T-helper 2 cell treated with Interferon-gamma antibody and Interleukin-4, amounts not matched to agents 5 μg/mL and 100 μg/mL, for 36 hours (primary cell): ENCODE data around the gene ZEB1.

Source experiments
- DNase-seq: peaks from one replicate; pipeline ENCODE4 v3.0.0; 2021; ENCODE audit warnings: low spot score
- H3K27ac Mint-ChIP-seq: one replicate; pipeline ENCODE4 v1.8.0; 2021; ENCODE audit warnings: mild to moderate bottlenecking, mixed read lengths
- H3K27me3 Mint-ChIP-seq: one replicate; pipeline ENCODE4 v1.8.0; 2021; ENCODE audit warnings: low read depth, mixed read lengths
- H3K36me3 Mint-ChIP-seq: one replicate; pipeline ENCODE4 v1.8.0; 2021; ENCODE audit warnings: low read depth, mixed read lengths
- H3K4me1 Mint-ChIP-seq: one replicate; pipeline ENCODE4 v1.8.0; 2021; ENCODE audit warnings: low read depth, mixed read lengths
- H3K4me3 Mint-ChIP-seq: one replicate; pipeline ENCODE4 v1.8.0; 2022; ENCODE audit warnings: mild to moderate bottlenecking, moderate library complexity, mixed read lengths
- H3K9me3 Mint-ChIP-seq: one replicate; pipeline ENCODE4 v1.8.0; 2021; ENCODE audit warnings: mixed read lengths

ZEB1 gene

GRCh38 chr10:31303212-31303611 is 15.8 kb upstream of the ZEB1 start:
- Mint-ChIP-seq H3K27ac (no peak overlapping the region), H3K4me1 (peaks cover 11% of the 10 kb centered on the region), H3K4me3 (no peak overlapping the region), H3K27me3 (peaks cover 2% of the 10 kb centered on the region), H3K9me3 (peaks cover 6% of the 10 kb centered on the region), H3K36me3 (no peaks in the 10 kb centered on the region)
- DNase-seq: no peak

DNA sequence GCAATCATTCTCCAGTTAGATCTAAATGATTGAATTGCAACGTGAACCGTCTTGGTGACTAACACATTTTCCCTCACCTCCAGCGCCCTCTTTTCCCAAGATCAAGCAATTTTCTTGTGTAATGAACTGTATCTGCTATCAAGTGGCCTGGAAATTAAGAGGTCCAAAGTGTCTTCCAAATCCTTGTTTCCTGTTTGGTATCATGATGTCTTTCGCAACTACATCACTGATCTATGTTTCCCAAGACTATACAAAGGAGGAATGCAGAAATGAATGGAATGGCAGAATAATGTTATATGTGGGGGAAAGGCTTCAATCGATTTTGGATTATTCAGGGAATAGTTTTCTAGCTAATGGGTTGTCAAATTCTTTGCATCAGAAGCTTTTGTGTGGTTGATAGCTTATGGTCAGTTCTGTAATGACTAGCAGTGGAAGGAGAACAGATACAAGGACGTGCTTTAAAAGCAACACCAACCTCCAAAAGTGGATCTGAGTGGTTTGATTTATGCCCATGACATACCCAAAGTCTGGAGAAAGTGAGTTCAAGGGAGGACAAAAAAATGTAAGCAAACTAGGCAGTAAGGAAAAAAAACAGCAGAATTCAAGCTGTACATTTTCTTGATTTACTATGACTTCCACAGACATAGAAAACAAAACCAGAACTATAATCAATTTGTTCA is 14.6 kb upstream of the ZEB1 start:
- DNase-seq: no peak
- H3K4me3 Mint-ChIP-seq: no peak overlapping the region
- H3K27ac Mint-ChIP-seq: no peak overlapping the region
- H3K9me3 Mint-ChIP-seq: peaks cover 6% of the 10 kb centered on the region
- no peaks in the 10 kb centered on the region for H3K36me3 Mint-ChIP-seq
- H3K27me3 Mint-ChIP-seq: peaks cover 2% of the 10 kb centered on the region
- H3K4me1 Mint-ChIP-seq: peaks cover 9% of the 10 kb centered on the region

DNA sequence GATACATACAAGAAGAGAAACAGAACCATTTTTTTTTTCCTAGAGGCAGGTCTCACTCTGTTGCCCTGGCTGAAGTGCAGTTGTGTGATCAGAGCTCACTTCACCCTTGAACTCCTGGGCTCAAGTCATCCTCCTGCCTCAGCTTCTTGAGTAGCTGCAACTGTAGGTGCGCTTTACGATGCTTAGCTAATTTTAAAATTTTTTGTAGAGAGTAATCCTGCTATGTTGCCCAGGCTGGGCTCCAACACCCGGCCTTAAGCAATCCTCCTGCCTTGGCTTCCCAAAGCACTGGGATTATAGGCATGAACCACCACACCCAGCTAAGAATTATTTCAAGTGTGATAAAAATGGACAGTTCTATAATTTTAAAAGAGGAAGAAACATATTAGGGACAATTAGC is 5.6 kb upstream of the ZEB1 start:
- Mint-ChIP-seq H3K36me3 (no peaks in the 10 kb centered on the region), H3K9me3 (no peaks in the 10 kb centered on the region), H3K27me3 (no peaks in the 10 kb centered on the region), H3K27ac (no peak overlapping the region), H3K4me1 (peaks cover 25% of the 10 kb centered on the region), H3K4me3 (no peak overlapping the region)
- DNase-seq: no peak

DNA sequence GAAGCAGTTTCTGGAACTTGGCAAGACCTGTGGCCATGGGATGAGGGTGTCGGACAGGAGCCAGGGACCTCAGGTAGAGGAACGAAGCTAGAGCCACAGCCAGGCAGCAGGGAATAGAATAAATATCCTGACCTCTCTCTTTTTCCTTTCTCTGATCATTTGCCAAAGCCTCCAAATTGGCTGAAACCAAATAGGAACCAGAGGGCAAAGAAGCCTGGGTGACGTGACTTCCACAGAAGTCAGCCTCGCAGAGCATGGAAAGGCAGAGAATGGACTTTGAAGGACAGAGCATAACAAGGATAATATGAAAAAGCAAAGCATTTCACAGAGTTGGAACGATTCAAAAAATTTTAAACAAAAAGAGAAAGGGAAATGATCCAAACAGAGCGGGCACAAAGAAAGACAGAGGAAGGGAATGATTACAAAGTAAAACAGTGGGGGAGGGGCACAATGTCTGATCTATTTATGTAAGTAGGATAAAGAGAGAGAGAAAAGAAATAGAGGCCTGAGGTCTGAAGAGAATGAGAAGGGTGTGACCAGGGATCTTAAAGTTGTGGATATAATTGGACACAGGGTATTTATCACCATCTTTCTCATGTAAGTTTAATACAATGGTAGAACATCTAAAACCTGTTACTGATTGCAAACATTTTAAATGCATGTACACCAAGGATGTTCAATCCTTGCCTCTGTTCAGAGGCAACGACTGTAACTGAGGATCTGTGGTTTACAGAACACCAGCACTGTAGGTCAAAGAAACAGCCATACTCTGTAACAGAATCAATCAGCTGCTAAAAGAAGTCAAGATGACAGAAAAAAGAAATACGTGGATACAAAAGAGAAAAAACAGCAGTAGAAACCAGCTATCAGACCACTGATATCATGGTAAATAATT is 4.5 kb upstream of the ZEB1 start:
- Mint-ChIP-seq H3K4me1 (peaks cover 22% of the 10 kb centered on the region), H3K4me3 (no peak overlapping the region), H3K27me3 (no peaks in the 10 kb centered on the region), H3K9me3 (no peaks in the 10 kb centered on the region), H3K27ac (no peak overlapping the region), H3K36me3 (peaks cover 2% of the 10 kb centered on the region)
- DNase-seq: no peak

DNA sequence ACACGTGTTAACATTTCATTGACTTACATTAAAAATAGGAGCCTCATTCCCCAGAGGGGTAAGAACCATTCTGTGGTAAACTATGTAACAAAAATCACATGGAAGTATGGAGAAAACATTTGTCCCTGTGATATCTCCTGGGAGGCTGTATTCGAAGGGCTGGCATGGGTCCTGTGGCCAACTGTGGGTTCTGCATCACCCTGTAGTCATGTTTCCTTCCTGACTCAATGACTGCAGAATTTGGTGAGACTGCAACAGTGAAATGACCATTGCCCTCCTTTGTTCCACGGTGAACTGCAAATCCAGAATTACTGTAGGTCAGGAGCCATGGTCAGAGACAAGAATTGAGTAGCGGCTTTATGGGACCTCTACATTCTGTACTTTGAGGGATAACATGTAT is 3.6 kb upstream of the ZEB1 start:
- Mint-ChIP-seq H3K27me3 (no peaks in the 10 kb centered on the region), H3K4me1 (peaks cover 22% of the 10 kb centered on the region), H3K4me3 (no peak overlapping the region), H3K36me3 (peaks cover 2% of the 10 kb centered on the region), H3K27ac (no peak overlapping the region), H3K9me3 (no peaks in the 10 kb centered on the region)
- DNase-seq: no peak

DNA sequence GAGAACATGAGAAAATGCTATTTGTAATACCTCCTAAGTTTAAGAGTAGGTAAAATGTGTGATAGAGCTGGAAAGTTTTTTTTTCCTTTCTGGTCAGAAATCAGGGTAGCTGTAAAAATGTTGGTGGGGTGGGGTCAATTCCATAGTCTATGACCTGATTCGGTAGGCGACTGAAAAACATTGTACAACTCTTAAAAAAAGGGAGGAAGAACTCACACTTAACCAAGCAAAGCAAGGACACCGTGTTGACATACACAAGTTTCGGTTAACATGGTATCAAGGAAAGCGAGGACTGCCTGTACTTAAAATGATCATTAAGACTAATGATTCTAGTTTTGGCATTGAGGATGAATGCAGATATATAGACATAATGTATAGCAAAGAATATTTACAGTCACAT is 1.8 kb upstream of the ZEB1 start:
- DNase-seq: no peak
- no peaks in the 10 kb centered on the region for H3K9me3 Mint-ChIP-seq
- no peaks in the 10 kb centered on the region for H3K27me3 Mint-ChIP-seq
- peaks cover 26% of the 10 kb centered on the region for H3K4me1 Mint-ChIP-seq
- H3K27ac Mint-ChIP-seq: no peak overlapping the region
- peak overlapping the region; percentile 34 for H3K4me3 Mint-ChIP-seq
- H3K36me3 Mint-ChIP-seq: peaks cover 5% of the 10 kb centered on the region

DNA sequence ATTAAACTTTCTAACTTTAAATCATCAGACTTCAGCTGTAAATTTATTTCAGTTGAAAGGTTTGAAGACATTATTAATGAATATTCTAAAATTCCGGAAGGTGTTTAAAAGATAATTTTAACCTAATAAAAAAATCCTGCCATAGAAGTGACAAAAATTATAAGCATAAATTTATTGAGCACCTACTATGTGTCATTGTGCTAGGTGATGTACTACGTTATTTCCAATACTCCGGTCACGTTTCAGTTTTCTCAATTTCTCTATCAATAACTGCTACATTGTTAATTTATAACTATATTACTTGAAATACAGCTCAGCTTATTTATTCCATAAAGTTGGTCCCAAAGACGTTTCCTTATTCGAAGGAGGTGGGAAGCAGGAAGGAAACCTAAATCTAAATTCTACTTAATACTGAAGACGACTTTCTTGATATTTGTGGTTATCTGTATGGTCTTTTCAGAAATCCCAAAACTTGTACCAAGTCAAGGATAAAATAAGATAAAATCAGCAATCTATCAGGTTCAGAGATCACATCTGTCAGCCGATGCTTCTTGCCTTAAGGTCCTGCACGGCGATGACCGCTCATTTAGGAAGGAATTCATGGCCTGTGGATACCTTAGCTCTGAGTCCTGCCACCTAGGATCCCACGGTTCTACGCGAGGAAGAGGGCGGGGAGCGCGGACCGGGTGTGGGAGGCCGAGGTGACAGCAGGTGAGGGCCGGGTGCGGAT is 1.2 kb upstream of the ZEB1 start:
- Mint-ChIP-seq H3K9me3 (no peaks in the 10 kb centered on the region), H3K4me1 (peaks cover 29% of the 10 kb centered on the region), H3K27me3 (no peaks in the 10 kb centered on the region), H3K36me3 (peaks cover 5% of the 10 kb centered on the region), H3K27ac (peak overlapping the region; percentile 100), H3K4me3 (peak overlapping the region; percentile 99)
- no peak for DNase-seq

DNA sequence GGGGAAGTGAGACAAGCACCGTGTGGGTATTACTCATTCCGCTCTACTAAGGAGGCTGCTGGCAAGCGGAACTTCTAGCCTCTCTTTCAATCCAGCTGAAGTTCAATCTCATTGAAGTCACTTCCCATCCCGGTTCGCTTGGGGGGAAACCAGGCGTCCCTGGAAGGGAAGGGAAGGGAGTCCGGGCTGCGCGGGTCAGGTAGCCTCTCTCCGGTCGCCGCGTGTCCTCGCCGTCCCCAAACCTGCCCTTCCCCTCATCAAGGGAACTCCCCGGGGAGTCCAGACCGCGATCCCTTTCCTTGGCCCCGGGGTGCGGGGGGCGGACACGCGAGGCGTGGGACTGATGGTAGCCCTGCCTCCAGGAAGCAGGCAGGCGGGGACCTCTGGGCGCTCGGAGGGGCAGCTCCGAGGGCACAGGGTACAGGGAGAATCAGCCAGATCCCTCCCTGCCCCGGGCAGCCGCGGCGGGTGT is 598 bp upstream of the ZEB1 start:
- no peaks in the 10 kb centered on the region for H3K9me3 Mint-ChIP-seq
- peaks cover 30% of the 10 kb centered on the region for H3K4me1 Mint-ChIP-seq
- peak; percentile 78 for DNase-seq
- H3K27me3 Mint-ChIP-seq: no peaks in the 10 kb centered on the region
- H3K27ac Mint-ChIP-seq: peak overlapping the region; percentile 100
- peak overlapping the region; percentile 99 for H3K4me3 Mint-ChIP-seq
- peaks cover 5% of the 10 kb centered on the region for H3K36me3 Mint-ChIP-seq

DNA sequence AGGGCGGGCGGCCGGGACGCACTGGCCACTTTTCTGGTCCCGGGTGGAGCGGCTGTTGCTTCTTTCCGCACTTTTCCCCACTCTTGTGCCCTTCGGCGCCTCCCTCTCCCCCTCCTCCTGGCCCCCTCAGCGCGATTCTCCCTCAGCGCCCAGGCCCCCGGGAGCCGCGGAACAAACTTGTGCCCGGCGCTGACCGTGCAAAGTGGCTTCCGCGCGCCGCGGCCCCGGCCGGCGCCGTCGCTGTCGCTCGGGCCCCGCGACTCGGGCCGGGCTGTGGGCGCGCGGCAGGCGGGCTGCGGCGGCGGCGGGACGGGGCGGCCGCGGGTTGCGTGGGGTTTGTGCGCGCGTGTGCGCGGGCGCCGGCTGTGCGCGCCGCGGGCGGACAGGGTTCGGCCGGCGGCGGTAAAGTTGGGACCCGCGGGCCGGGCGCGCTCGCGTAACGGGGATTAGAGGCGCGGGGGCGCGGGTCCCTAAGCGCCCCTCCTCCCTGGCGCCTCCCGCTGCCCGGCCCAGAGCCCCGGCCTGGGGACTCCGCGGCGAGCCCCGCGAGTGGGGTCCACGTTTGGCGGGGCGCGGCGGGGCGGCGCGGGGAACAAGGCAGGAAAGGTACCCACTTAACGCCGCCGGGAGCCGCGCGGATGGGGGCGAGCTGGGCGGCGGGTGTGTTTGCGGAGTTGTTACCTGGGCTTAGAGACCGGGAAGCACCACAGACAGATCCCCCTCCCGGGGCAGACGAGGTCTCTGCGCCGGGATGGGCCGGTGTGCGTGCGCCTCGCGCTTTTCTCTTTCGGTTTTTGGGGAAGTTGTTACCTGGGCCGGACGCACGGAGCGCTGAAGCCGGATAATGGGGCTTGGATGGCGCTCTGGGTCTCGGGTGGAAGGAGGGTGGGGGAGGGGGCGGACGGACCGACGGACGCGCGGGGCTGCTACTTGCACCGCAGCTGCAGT is 860 bp downstream of the ZEB1 start:
- Mint-ChIP-seq H3K9me3 (no peaks in the 10 kb centered on the region), H3K27ac (peak overlapping the region; percentile 91), H3K36me3 (peaks cover 5% of the 10 kb centered on the region), H3K4me3 (peak overlapping the region; percentile 99), H3K27me3 (no peaks in the 10 kb centered on the region), H3K4me1 (peaks cover 33% of the 10 kb centered on the region)
- peak; percentile 43 for DNase-seq

DNA sequence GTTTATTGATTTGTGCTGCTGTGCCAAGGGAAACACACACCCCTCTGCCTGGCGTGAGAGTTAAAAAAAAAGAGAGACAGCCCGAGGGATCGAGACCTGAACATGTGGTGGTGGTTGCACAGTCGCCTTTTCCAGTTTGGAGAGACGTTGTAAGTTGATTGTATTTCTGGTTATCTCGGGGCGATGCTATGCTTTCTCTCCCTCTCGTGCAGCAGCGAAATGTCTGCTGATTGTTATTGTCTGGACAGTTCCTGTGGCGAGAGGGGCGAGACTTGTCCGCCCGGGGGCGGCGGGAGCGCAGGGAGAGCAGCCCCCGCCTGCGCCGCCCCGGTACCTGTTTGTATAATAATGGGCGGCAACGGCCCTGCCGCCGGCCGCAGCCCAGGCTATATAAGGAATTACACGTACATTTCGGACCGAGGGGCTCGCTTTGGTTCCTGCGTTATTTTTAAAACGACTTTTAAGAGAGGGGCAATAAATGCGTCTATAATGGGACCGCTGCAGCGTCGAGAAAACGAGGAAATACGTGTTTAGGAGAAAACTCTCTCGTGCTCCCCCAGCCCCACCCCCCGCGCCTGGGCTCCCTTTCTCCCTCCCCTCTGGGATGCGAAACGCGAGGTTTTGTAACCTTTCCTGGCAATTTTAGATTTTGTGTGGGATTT is 1.7 kb downstream of the ZEB1 start:
- H3K36me3 Mint-ChIP-seq: peaks cover 5% of the 10 kb centered on the region
- peak overlapping the region; percentile 91 for H3K27ac Mint-ChIP-seq
- H3K4me3 Mint-ChIP-seq: peak overlapping the region; percentile 84
- H3K9me3 Mint-ChIP-seq: no peaks in the 10 kb centered on the region
- peaks cover 30% of the 10 kb centered on the region for H3K4me1 Mint-ChIP-seq
- no peaks in the 10 kb centered on the region for H3K27me3 Mint-ChIP-seq
- peak; percentile 35 for DNase-seq

DNA sequence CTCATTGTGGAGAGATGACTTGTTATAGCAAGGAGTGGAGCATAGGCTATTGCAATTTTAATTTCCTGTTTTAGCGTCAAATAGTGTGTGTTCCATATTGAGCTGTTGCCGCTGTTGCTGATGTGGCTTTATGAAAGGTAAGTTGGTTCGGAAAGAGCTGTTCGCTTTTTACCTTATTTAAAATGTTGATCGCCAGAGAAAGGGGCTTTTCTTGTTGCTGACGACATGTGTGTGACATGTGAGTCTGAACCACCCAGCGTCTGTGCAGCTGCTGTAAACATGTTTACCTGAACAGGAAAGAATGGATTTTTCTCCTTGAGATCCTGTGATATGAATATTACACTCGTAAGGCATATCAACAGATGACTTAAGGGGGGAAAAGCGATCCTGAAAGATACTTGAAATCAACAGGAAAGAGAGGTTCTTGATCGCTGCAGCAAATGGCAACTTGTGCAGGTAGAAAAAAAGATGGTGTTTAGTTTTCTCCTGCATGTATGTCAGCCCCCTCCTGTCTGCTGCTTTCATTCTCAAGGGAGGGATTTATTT is 2.5 kb downstream of the ZEB1 start:
- Mint-ChIP-seq H3K27ac (peak overlapping the region; percentile 91), H3K9me3 (no peaks in the 10 kb centered on the region), H3K4me1 (peaks cover 30% of the 10 kb centered on the region), H3K36me3 (peaks cover 5% of the 10 kb centered on the region), H3K27me3 (no peaks in the 10 kb centered on the region), H3K4me3 (peak overlapping the region; percentile 84)
- no peak for DNase-seq

DNA sequence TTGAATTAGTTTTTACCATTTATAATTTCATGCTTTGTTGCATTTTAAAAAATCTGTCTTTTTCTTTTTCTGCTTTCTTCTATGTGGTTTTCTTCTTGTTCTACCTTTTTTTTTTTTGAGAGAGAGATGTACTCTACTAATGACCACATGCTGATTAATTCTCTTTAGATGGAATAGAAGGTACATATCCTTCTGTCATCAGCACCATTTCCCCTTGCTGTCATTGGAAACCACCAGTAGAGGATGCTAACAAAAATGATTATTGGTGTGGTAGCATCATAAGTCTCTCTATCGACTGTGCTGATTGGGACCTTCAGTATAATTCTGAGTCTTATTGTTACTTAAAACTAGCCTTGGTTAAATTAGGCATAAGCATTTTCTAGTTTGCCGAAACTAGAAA is 3.6 kb downstream of the ZEB1 start:
- peak overlapping the region; percentile 38 for H3K27ac Mint-ChIP-seq
- H3K9me3 Mint-ChIP-seq: no peaks in the 10 kb centered on the region
- H3K4me3 Mint-ChIP-seq: peak overlapping the region; percentile 54
- peaks cover 8% of the 10 kb centered on the region for H3K36me3 Mint-ChIP-seq
- no peaks in the 10 kb centered on the region for H3K27me3 Mint-ChIP-seq
- no peak for DNase-seq
- H3K4me1 Mint-ChIP-seq: peaks cover 23% of the 10 kb centered on the region
